ENCODE measurements around the gene DGAT2. TPM values are rescaled to one million over a fixed set of nuclear protein-coding genes. Genes with fewer than 3 reads are reported as not detected.

DGAT2 gene
- total RNA-seq, 1 experiment from 2014 or later: 6.5 TPM

DNA sequence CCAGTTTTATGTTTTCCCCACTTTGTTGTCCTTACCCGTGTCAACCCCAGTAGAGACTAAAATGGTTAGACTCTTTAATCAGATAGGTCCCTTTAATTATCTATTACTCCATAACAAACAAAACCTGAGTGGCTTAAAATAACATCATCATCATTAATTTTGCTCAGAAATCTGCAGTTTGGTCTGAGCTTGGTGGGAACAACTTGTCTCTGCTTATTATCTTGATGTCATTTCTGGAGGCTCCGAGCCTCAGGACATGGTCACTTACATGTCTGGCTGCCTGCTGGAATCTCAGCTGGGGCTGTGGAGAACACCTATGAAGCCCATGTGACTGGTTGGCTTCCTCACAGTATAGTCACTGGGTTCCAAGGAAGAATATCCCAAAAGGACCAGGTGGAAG, 73.2 kb downstream of the DGAT2 start:
- Histone ChIP-seq H2AFZ (no peak overlapping the region), H3K9me2 (ENCODE audit: insufficient read depth) (no peaks in the 10 kb centered on the region), H3K4me1 (replicated peaks; ENCODE audit: insufficient read depth) (peaks cover 16% of the 10 kb centered on the region), H3K27ac (no peak overlapping the region), H3F3A (ENCODE audit: insufficient read depth, low read depth) (peaks cover 7% of the 10 kb centered on the region; the same call in 1 of the 2 replicates), H3K4me3 (no peak overlapping the region), H3K9me3 (ENCODE audit: insufficient read depth, low read depth) (no peaks in the 10 kb centered on the region), H3K79me2 (ENCODE audit: low read depth) (peaks cover 6% of the 10 kb centered on the region), H3K36me3 (ENCODE audit: low read depth) (no peaks in the 10 kb centered on the region), H4K20me1 (ENCODE audit: insufficient read depth) (no peaks in the 10 kb centered on the region), H3K27me3 (ENCODE audit: insufficient read depth, low read depth) (no peaks in the 10 kb centered on the region), H3K4me2 (no peak overlapping the region)
- DNase-seq: no peak
- BruUV-seq (replicated peaks): no TSS peak
- TF ChIP-seq, protein P1, sequence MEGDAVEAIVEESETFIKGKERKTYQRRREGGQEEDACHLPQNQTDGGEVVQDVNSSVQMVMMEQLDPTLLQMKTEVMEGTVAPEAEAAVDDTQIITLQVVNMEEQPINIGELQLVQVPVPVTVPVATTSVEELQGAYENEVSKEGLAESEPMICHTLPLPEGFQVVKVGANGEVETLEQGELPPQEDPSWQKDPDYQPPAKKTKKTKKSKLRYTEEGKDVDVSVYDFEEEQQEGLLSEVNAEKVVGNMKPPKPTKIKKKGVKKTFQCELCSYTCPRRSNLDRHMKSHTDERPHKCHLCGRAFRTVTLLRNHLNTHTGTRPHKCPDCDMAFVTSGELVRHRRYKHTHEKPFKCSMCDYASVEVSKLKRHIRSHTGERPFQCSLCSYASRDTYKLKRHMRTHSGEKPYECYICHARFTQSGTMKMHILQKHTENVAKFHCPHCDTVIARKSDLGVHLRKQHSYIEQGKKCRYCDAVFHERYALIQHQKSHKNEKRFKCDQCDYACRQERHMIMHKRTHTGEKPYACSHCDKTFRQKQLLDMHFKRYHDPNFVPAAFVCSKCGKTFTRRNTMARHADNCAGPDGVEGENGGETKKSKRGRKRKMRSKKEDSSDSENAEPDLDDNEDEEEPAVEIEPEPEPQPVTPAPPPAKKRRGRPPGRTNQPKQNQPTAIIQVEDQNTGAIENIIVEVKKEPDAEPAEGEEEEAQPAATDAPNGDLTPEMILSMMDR (conservative IDR thresholded peaks at IDR 0.05): no peak
- TF ChIP-seq EZH2 (IDR thresholded peaks at IDR 0.05; ENCODE audit: low read depth): no peak
- intact Hi-C loops (cut with micrococcal nuclease; ENCODE audit: unreplicated experiment): no loop called here
- ChIA-PET CTCF (no interaction called here), POLR2A (ENCODE audit: unreplicated experiment) (no interaction called here)

DNA sequence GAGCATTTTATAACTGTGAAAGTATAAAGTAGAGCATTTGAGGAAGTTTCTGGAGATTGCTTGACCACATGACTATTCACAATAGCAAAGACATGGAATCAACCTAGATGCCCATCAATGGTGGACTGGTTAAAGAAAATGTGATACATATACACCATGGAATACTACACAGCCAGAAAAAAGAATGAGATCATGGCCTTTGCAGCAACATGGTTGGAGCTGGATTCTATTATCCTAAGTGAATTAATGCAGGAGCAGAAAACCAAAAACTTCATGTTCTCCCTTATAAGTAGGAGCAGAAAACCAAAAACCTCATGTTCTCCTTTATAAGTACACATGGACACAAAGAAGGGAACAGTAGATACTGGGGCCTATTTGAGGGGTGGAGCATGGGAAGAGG, 76.7 kb downstream of the DGAT2 start:
- no peak for DNase-seq
- BruUV-seq (replicated peaks): no TSS peak
- ChIA-PET CTCF (no interaction called here), POLR2A (ENCODE audit: unreplicated experiment) (no interaction called here)
- Histone ChIP-seq H3F3A (ENCODE audit: insufficient read depth, low read depth) (peaks cover 7% of the 10 kb centered on the region; the same call in 1 of the 2 replicates), H2AFZ (no peak overlapping the region), H3K36me3 (ENCODE audit: low read depth) (no peaks in the 10 kb centered on the region), H3K9me2 (ENCODE audit: insufficient read depth) (no peaks in the 10 kb centered on the region), H3K9me3 (ENCODE audit: insufficient read depth, low read depth) (no peaks in the 10 kb centered on the region), H3K4me2 (no peak overlapping the region), H4K20me1 (ENCODE audit: insufficient read depth) (no peaks in the 10 kb centered on the region), H3K27me3 (ENCODE audit: insufficient read depth, low read depth) (no peaks in the 10 kb centered on the region), H3K79me2 (ENCODE audit: low read depth) (peaks cover 18% of the 10 kb centered on the region), H3K27ac (no peak overlapping the region), H3K4me1 (replicated peaks; ENCODE audit: insufficient read depth) (peaks cover 12% of the 10 kb centered on the region), H3K4me3 (no peak overlapping the region)
- TF ChIP-seq EZH2 (IDR thresholded peaks at IDR 0.05; ENCODE audit: low read depth): no peak
- TF ChIP-seq, protein P1 (conservative IDR thresholded peaks at IDR 0.05): no peak
- intact Hi-C loops (cut with micrococcal nuclease; ENCODE audit: unreplicated experiment): no loop called here

DNA sequence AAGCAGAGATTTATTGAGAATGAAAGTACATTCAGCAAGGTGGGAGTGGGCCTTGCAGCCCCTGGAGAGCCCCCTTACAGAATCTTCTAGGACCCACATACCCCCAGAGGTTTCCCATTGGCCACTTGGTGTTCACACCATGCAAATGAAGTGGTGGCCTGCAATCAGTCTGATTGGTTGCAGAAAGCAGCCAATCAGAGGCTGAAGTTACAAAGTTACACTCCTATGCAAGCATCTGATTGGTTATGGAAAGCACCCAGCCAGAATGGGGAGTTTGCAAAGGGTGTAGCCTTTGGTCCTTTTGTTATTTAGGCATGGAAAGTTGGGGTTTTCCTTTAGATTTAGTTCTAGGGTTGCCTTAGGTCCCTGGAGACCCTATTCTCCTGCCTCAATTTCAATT, 81.3 kb downstream of the DGAT2 start:
- BruUV-seq (replicated peaks): no TSS peak
- TF ChIP-seq, protein P1 (conservative IDR thresholded peaks at IDR 0.05): no peak
- no peak for TF ChIP-seq EZH2 (IDR thresholded peaks at IDR 0.05; ENCODE audit: low read depth)
- Histone ChIP-seq H3K27ac (no peak overlapping the region), H3K79me2 (ENCODE audit: low read depth) (peaks cover 18% of the 10 kb centered on the region; the same call in 1 of the 2 replicates), H3K9me3 (ENCODE audit: insufficient read depth, low read depth) (no peaks in the 10 kb centered on the region), H3K9me2 (ENCODE audit: insufficient read depth) (no peaks in the 10 kb centered on the region), H4K20me1 (ENCODE audit: insufficient read depth) (no peaks in the 10 kb centered on the region), H2AFZ (no peak overlapping the region), H3K27me3 (ENCODE audit: insufficient read depth, low read depth) (no peaks in the 10 kb centered on the region), H3K4me3 (no peak overlapping the region), H3K36me3 (ENCODE audit: low read depth) (no peaks in the 10 kb centered on the region; the same call in 1 of the 2 replicates), H3K4me1 (replicated peaks; ENCODE audit: insufficient read depth) (no peaks in the 10 kb centered on the region), H3F3A (ENCODE audit: insufficient read depth, low read depth) (no peaks in the 10 kb centered on the region), H3K4me2 (no peak overlapping the region)
- no peak for DNase-seq
- ChIA-PET POLR2A (ENCODE audit: unreplicated experiment) (no interaction called here), CTCF (no interaction called here)
- intact Hi-C loops (cut with micrococcal nuclease; ENCODE audit: unreplicated experiment): no loop called here
